HepG2 (cell line): ENCODE measurements around the gene OVAAL.

Source experiments
- EP300 ChIP-seq, 3 experiments: sonication (generic) in 1 of 3; formaldehyde crosslinking in 1 of 3; IDR thresholded peaks; 2 replicates each; pipeline versions ENCODE4 v1.5.1 to v1.6.1; 2011 to 2020; ENCODE audit warnings: low read depth in 2 of 3, low read length in 2 of 3, borderline replicate concordance in 1 of 3, improper control_type of control experiment in 1 of 3, mild to moderate bottlenecking in 1 of 3, missing genetic modification reagents in 1 of 3, moderate library complexity in 1 of 3
- HMG20B ChIP-seq: conservative IDR thresholded peaks from 2 replicates; pipeline ENCODE4 v1.6.1; 2016; ENCODE audit warnings: missing genetic modification reagents, missing compliant biosample characterization
- NR2F1 ChIP-seq, 2 experiments: fragments of 450-650 bp in 1 of 2; formaldehyde crosslinking in 1 of 2; IDR thresholded peaks; 2 replicates each; pipeline versions ENCODE4 v1.5.0 to v1.6.1; 2016 to 2020; ENCODE audit warnings: mild to moderate bottlenecking in 1 of 2, missing compliant biosample characterization in 1 of 2, missing genetic modification reagents in 1 of 2, moderate library complexity in 1 of 2

DNA sequence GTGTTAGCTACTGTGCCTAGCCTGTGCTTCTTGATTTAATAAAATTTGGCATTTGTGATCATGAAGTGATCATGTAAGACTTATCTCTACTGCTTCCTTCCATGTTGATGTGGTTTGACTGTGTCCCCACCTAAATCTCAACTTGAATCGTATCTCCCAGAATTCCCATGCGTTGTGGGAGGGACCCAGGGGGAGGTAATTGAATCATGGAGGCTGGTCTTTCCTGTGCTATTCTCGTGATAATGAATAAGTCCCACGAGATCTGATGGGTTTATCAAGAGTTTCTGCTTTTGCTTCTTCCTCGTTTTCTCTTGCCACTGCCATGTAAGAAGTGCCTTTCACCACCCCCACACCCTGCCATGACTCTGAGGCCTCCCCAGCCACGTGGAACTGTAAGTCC, at the start of gene OVAAL:
- TF ChIP-seq EP300 (IDR thresholded peaks at IDR 0.05; ENCODE audit: low read depth in 2 of 2, low read length in 2 of 2) (no peak), EP300 (CRISPR knock-in tag; IDR thresholded peaks at IDR 0.05; ENCODE audit: borderline replicate concordance) (no peak), HMG20B (CRISPR knock-in tag) (no peak), NR2F1 (CRISPR knock-in tag; IDR thresholded peaks at IDR 0.05) (no peak)
